ENCODE data around the gene TRPM8. TPM values are rescaled to one million over a fixed set of nuclear protein-coding genes. Genes with fewer than 3 reads are reported as not detected.

TRPM8 gene
- total RNA-seq, 6 experiments from 2014 or later = not detected

- no peaks in the 10 kb centered on the region for H3K9me3 Mint-ChIP-seq
- no peak overlapping the region for H3K4me3 Mint-ChIP-seq
- DNase-seq = no peak
- peaks cover 9% of the 10 kb centered on the region for H3K27me3 Mint-ChIP-seq (ENCODE audit: insufficient read depth)
- H3K4me1 Mint-ChIP-seq (ENCODE audit: low read depth) = peaks cover 16% of the 10 kb centered on the region
- no peak for TF ChIP-seq CTCF (IDR thresholded peaks at IDR 0.05)
- H3K36me3 Mint-ChIP-seq (ENCODE audit: low read depth) = no peaks in the 10 kb centered on the region
- H3K27ac Mint-ChIP-seq = no peak overlapping the region
Observed at GRCh38 chr2:234002281-234002680, 85.1 kb downstream of the TRPM8 start.

GRCh38 chr2:234003972-234004617 lies 86.9 kb downstream of the TRPM8 start:
- Mint-ChIP-seq H3K4me3 (peak overlapping the region; percentile 35; the same call in 1 of the 2 replicates), H3K27me3 (ENCODE audit: insufficient read depth) (peaks cover 6% of the 10 kb centered on the region), H3K36me3 (ENCODE audit: low read depth) (no peaks in the 10 kb centered on the region), H3K9me3 (no peaks in the 10 kb centered on the region), H3K27ac (no peak overlapping the region), H3K4me1 (ENCODE audit: low read depth) (peaks cover 16% of the 10 kb centered on the region)
- DNase-seq = peak; percentile 85
- TF ChIP-seq CTCF (IDR thresholded peaks at IDR 0.05) = no peak

- peaks cover 6% of the 10 kb centered on the region for H3K27me3 Mint-ChIP-seq (ENCODE audit: insufficient read depth)
- no peaks in the 10 kb centered on the region for H3K36me3 Mint-ChIP-seq (ENCODE audit: low read depth)
- peaks cover 16% of the 10 kb centered on the region for H3K4me1 Mint-ChIP-seq (ENCODE audit: low read depth)
- no peak overlapping the region for H3K27ac Mint-ChIP-seq
- no peak for DNase-seq
- H3K4me3 Mint-ChIP-seq = no peak overlapping the region
- no peaks in the 10 kb centered on the region for H3K9me3 Mint-ChIP-seq
- no peak for TF ChIP-seq CTCF (IDR thresholded peaks at IDR 0.05)
Observed at GRCh38 chr2:234005126-234005525, 88.0 kb downstream of the TRPM8 start.

GRCh38 chr2:234006501-234006900 lies 89.3 kb downstream of the TRPM8 start:
- H3K9me3 Mint-ChIP-seq = no peaks in the 10 kb centered on the region
- peaks cover 6% of the 10 kb centered on the region for H3K27me3 Mint-ChIP-seq (ENCODE audit: insufficient read depth)
- no peaks in the 10 kb centered on the region for H3K36me3 Mint-ChIP-seq (ENCODE audit: low read depth)
- H3K4me3 Mint-ChIP-seq = no peak overlapping the region
- H3K4me1 Mint-ChIP-seq (ENCODE audit: low read depth) = peaks cover 16% of the 10 kb centered on the region
- DNase-seq = no peak
- TF ChIP-seq CTCF (IDR thresholded peaks at IDR 0.05) = no peak
- no peak overlapping the region for H3K27ac Mint-ChIP-seq

GRCh38 chr2:234014427-234014826 lies 97.3 kb downstream of the TRPM8 start:
- Mint-ChIP-seq H3K9me3 (no peaks in the 10 kb centered on the region), H3K36me3 (ENCODE audit: low read depth) (no peaks in the 10 kb centered on the region), H3K27ac (no peak overlapping the region), H3K4me3 (no peak overlapping the region), H3K4me1 (ENCODE audit: low read depth) (no peaks in the 10 kb centered on the region), H3K27me3 (ENCODE audit: insufficient read depth) (peaks cover 3% of the 10 kb centered on the region)
- no peak for DNase-seq
- no peak for TF ChIP-seq CTCF (IDR thresholded peaks at IDR 0.05)
